NT2/D1 (cell line): ENCODE results near the gene TCERG1.

Source experiments
- SUZ12 ChIP-seq: IDR thresholded peaks from 2 replicates; pipeline ENCODE4 v1.6.1; 2011; ENCODE audit not compliant: insufficient read length, insufficient read depth; ENCODE audit errors: extremely low read depth
- YY1 ChIP-seq: IDR thresholded peaks from 2 replicates; pipeline ENCODE4 v1.6.1; 2011; ENCODE audit not compliant: insufficient read length, insufficient read depth
- ZNF274 ChIP-seq: IDR thresholded peaks from 2 replicates; pipeline ENCODE4 v1.6.1; 2011; ENCODE audit warnings: mild to moderate bottlenecking, low read depth, low read length

DNA sequence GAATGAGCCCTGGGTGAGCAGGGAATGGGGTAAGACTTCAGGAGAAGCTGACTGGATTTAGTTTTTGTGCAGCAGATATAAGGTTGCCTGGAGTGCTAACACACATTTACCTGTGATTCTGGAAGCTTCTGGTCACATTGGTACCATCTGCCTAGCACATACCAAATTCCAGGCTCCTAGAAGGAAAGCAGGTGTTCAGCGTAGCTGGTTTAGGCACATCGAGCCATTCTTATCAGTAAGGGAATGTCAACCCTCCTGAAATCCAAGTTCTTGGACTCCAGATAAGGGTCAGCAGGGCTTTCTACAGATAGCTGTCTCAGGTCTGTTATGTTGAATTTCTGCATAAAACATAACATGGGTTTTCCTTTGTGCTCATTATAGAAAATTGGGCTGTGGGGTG, 10.3 kb downstream of the TCERG1 start:
- TF ChIP-seq YY1, result no peak
- no peak for TF ChIP-seq SUZ12
- TF ChIP-seq ZNF274, result no peak
